NCI-H69 (cell line): ENCODE data around the gene ESPNL.
A peak's percentile ranks its signal among the peaks of the same experiment; 100 is the strongest.
"Not testable (repeated sequence)": the region's sequence is repeated elsewhere in the genome, so short reads cannot be mapped to it uniquely, and the experiment has no call there.

ENCODE experiments used
- DNase-seq: peaks from one replicate; lab custom pipeline; 2025; lab: John Stamatoyannopoulos, UW

Gene ESPNL

DNA sequence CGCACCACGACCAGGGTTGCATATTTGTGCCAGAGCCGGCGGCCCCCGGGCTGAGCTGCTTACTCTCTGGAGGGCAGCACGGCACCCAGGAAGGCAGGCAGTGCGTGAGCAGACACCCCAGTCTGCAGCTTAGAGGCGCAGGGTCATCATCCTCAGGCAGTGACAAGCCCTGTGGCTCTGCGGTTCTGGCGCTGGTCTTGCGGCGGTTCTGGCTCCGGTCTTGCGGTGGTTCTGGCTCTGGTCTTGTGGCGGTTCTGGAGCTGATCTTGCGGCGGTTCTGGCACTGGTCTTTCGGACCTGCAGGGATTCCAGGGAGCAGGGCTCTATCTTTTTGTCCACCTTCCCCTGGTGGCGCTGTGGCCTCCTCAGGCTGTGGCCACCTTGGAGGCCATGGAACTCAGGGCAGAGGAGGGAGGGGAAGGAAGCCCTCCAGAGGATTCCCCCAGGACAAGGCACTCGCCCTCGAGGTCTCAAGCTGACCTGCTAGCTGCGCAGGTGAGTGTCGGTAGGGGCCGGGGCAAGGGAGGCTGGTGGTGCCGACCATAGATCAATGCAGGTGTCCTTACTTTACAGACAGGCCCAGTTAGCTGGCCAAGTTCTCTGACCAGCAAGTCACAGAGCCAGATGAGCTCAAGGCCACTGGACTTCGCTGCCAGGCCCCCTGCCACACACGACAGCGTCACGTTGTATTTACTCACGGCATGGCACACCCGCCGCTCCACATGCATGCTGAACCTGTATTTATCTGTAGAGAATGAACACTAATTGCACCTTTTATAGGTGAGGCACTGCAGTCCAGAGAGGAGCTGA is 14.9 kb downstream of the ESPNL start:
- DNase-seq: peak; percentile 59

DNA sequence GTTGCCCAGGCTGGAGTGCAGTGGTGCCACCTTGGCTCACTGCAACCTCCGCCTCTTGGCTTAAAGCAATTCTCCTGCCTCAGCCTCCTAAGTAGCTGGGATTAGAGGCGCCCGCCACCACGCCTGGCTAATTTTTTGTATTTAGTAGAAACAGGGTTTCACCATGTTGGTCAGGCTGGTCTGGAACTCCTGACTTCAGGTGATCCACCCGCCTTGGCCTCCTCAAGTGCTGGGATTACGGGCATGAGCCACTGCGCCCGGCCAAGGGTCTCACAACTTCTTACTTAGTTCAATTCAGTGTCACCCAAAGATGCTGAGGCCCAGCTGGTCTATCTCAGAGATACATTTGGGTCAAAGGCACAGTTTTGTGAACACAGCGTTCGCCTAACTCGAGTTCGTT is 15.6 kb downstream of the ESPNL start:
- DNase-seq: not testable (repeated sequence)

DNA sequence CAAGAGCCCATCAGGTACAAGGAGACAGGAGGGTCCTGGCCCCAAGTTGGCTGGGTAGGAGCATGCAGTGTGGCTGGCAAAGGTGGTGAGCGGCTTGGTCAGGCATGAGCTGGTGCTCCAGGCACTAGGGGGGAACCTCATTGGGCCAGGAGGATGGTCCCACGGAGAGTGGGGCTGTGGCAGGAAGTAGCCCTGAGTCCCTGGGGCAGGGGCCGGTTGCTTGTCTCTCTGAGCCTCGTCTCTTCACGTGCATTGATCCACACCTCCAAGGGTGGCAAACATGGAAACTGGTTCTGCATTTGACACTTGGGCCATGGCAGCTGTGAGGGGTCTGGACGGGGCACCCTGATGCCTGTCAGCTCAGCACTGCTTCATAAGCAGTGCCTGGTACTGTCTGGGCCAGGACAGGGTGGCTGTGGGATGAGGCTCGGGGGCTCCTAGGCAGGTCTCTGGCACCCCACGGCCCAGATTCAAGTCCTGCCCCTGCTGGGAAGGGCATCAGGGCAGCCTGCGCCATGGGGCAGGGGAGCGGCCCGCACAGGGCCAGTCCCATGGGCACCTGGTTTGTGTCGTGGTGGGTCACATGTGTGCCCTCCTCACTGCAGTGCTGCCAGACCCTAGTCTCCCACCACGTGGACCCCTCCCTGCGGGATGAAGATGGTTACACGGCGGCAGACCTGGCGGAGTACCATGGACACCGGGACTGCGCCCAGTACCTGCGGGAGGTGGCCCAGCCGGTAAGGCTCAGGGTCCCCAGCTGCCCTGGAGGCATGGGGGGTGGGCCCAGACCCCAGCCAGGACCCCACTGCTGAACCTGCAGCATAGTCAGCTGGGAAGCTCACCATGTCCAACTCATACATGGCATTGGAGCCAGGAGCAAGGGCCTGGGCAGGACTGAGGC is 16.4 kb downstream of the ESPNL start:
- DNase-seq: no peak

DNA sequence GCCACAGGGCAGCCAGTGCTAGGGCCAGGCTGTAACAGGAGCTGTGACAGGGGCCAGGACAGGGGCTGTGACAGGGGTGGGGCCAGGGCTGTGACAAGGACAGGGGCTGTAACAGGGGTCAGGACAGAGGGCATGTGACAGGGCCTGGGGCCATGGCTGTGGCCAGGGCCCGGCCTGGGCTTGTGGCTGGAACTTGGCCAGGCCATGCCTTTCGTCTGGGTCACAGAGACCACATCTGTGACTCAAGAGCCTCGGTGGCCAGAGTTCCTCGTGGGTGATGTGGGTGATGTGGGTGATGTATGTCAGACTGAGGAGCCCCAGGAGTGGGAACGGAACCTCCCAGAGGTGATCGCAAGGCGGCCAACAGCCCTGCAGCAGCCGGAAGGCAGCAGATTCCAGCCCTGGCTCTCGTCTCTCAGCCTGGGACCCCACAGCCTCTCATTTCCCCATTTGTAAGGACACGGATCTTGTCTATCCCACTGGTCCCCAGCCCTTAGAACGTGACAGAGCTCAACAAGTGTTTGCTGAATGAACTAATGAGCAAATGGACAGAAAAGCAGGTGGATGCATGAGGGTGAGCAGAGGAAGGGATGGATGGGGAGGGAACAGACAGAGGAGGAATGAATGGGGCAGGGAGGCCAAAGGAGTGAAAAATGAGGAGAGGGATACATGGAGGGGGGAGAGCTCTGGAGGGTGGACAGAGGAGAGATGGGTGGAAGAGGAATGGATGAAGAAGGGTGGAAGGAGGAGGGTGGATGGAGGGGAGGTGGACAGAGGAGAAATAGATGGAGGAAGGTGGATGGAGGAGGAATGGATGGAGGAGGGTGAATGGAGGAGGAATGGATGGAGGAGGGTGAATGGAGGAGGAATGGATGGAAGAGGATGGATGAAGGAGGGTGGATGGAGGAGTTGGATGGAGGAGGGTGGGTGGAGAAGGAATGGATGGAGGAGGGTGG is 17.3 kb downstream of the ESPNL start:
- no peak for DNase-seq

DNA sequence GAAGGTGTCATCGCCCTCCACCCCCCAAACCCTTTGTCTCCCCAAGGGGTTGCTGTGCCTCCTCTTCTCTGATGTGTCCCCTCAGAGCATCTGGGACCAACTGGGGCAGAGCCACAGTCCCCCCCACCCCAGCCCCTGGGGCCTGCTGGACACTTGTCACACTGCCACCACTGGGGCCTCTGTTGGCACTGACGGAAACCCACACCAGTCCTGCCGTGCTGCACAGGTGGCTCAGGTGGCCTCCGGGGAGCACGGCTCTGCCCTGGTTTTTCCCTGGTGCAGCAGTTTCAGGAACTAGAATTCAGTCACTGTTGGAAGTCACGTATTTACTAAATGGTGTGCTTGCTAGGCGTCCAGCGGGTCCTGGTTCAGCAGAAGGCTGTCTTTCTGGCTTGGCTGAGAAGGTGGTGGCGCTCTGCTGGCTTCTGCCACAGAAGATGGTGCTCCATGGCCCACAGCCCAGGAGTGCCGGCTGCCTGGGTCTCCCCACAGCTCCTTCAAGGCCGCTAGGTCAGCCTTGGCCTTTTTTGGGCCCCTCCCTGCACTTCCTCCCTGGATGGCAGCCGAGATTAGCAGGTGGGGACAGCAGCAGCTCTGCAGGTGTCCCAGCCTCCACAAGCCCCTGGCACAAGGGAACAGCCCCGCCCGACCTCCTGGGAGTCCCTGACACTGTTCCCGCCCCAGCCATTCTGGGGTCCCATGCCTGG is 19.8 kb downstream of the ESPNL start:
- DNase-seq: peak; percentile 30

DNA sequence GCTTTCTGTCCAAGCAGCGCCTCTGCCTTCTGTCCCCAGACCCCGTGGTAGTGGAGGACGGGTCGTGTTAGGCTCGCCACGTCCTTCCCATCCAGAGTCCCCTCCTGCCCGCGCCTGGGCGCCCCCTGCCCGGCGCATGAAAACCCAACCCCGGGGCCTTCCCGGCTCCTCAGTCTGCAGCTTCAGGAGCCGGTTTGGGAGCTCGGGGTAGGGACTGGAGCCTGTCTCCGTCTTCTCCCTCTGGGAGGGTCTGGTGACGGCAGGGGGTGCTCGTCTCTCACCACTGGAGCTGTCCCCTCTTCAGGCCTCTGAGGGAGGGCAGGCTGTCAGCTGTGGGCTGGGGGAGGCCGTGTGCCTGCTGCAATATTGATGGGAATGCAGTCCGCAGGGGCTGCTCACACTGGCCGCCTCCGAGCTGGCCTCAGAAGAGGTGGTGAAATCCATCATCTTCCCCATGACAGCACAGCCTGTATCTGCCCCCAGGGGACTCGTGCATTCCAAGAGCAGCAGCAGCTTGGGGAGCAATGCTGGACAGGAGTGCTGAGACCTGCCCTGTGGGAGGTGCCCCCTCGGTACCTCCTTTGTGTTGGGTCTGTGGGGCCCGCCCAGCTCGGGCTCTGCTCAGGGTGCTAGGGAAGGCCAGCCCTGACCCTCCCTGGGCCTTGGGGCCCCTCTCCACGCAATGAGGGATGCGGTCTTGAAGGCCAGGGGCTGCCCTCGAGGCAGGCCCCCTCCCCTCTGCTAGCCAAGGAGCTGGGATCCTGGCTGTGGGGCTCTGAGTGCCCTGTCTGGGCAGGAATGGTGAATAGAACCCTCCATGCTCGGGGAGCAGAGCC is 20.5 kb downstream of the ESPNL start:
- DNase-seq: peak; percentile 9

DNA sequence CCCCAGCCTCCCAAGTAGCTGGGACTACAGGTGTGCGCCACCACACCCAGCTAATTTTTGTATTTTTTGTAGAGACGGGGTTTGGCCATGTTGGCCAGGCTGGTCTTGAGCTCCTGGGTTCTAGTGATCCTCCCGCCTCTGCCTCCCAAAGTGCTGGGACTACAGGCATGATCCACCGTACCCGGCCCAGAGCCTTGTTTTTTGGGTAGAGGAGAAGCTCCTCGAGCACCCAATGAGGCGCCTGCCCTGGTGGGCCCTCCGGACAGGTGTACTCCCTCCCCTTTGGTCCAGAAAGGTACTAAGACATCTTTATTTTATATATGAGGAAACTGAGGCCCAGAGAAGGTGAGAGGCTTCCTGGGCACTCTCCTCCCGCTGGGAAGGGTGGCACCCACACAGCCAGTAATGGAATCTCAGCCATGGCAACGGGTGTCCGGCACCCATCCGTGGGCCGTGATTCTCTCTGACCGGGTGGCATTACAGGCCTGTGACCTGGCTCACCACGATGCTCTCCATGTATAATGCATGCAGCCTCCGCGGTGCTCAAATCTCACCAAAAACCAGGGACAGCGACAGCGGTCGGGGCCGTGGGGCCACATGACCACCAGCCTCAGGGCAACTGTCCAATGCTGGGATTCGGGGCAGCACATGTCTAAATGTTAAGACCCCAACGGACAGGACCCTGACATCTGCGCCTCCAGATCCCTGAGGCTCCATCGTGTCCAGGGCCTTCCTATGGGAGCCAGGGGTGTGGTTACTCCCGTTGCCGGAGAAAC is 21.6 kb downstream of the ESPNL start:
- DNase-seq: no peak

DNA sequence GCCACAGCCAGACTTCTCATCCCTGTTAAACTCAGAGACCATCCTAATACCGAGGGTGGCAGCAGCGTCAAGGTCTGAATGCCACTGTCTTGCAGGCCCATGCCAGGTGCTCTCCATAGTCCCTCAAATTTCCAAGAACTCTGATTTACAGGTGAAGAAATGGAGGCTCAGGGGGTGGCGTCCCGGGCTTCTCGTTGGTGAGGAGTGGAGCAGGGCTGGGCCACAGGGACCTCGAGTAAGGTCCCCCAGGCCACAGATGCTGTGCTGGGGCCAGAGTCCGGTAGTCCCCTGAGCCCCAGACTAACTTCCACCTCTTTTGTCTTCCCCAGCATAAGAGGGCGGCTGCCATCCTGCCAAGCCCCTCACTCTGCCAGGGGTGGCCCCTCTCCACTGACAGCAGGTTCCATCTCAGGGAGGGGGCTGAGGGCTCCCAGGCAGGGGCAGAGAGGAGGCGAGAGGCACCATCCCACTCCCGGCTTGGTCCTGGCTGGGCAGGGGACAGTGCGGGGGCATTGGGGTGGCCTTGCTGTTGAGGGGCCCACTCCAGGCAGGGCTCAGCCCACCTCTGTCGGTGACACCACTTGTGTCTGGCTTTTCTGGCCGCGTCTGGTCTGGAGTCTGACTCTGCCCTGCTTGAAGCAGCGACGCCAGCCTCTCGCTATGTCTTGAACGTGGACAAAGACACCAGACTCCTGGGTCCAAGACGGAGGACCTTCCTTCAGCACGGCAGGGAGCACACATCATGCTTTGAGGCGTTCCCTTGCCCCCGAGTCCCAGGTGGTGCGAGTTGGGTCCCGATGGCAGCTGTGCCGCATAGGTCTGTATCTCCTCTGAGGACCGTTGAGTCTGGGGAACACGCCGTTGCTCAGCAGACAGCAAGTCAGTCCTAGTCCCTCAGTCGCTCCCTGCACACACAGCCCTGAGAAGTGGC is 22.4 kb downstream of the ESPNL start:
- DNase-seq: no peak

DNA sequence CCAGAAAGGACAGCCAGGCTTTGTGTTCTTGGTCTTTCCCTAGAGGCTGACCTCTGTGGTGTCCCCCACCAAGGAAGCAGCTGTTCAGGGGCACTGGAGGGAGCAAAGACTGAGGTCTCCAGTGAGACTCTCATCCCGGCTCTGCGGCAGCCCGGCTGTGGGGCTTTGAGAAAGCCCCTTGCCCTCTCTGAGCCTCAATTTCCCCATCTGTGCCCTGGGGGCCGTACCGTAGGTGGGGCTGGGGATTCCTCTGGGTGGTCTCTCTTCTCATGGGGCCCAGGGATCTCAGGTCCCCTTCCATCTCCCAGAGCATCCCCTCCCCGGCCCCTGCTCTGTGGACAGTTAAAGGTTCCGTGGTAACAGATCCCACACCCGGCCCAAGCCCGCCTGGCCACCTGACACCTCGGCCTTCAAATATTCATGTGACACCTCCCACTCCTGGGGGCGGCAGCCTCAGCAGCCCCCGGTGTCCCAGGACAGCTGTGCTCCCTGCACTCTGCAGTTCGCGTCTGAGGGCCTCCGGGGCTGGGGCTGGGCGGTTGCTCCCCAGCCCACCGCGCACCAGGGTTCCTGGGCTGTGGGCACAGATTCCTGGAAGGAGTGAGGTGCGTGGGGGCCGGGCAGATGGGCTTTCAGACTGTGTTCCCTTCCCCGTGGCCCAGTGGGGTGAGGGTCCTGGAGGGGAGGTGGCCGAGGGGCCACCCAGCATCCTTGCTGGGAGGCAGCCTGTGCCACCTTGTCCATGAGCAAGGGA is 23.3 kb downstream of the ESPNL start:
- DNase-seq: no peak

DNA sequence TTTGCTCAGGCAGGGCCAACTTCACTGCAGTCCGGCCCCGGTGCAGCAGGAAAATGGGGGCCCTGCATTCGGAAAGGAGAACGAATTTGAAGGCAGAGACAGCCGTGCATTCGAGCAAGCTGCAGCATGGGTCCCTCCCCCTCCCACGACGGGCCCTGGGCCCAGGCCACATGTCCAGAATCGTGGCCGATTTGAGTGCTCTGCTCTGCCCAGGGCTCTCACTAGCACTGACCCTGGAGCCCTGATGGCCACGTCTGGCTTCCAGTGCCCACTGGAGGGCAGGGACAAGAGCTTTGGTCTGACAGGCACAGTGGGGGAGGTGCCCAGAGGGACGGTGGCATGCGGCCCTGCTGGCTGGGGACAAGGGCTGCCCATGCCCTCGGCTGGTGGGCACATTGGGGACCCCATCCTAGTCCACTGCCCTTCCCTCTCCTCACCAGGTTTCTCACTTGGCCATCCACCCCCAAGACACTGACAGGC is 23.9 kb downstream of the ESPNL start:
- no peak for DNase-seq

DNA sequence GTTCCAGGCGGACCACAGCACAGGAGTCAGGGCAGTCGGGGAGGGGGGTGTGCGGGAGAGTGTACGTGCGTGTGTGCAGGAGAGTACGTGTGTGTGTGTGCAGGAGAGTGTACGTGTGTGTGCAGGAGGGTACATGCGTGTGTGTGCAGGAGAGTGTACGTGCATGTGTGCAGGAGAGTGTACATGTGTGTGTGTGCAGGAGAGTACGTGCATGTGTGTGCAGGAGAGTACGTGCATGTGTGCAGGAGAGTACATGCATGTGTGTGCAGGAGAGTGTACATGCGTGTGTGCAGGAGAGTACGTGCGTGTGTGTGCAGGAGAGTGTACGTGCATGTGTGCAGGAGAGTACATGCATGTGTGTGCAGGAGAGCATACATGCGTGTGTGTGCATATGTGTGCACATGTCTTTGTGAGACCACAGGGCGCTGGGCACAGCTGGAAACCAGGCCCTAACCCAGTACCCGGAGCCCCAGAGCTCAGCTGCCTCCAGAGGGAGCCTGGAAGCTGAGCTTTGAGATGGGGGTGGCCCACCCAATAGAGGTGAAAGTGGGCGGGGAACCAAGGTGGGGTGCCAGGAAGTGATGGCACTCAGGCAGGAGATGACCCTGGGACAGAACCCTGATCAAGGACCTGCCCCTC is 24.5 kb downstream of the ESPNL start:
- no peak for DNase-seq

DNA sequence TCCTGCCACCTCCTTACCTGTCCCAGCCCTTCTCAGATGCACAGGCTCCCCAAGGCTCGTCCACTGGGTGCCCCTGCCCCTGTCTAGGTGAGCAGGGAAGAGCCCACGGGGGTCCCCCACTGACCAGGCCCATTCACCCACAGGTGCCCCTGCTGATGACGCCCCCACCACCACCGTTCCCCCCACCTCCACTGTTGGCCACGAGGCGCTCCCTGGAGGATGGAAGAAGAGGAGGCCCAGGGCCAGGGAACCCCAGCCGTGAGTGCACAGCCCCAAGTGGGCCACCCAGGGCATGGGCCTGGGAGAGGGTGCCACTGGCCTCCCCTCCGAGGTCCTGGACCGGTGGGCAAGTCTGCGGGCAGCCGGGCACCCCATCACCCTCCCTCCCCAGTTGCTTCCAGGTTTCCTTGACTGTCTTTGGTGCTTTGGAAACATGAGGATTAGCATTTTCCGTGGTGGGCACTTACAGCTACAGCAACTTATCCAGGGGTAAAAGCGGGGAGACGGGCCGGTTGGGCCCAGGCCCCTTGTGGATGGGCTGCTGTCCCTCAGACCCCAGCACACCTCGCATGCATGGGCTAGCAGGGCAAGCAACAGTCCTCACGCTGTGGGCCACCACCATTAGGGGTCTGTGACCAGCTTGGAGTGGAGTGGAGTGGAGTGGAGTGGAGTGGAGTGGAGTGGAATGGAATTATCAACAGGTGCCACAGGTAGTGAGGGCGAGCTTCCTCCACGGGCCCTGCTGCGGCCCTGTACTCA is 25.2 kb downstream of the ESPNL start:
- DNase-seq: no peak

DNA sequence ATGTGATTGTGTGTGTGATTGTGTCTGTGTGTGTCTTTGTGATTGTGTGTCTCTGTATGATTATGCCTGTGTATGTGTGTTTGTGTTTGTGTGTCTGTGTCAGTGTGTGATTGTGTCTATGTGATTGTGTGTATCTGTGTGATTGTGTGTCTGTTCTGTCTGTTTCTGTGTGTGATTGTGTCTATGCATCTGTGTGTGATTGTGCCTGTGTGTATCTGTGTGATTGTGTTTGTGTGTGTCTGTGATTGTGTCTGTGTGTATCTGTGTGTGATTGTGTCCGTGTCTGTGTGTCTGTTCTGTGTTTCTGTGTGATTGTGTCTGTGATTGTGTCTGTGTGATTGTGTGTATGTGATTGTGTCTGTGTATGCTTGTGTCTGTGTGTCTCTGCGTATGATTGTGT is 26.2 kb downstream of the ESPNL start:
- DNase-seq: no peak

DNA sequence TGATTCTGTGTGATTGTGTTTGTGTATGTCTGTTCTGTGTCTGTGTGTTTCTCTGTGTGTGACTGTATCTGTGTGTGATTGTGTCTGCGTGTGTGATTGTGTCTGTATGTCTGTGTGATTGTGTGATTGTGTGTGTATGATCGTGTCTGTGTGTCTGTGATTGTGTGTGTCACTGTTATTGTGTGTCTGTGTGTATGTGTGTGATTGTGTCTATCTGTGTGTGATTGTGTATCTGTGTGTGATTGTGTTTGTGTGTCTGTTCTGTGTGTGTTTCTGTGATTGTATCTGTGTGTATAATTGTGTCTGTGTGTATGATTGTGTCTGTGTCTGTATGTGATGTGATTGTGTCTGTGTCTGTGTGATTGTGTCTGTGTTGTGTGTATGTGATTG is 26.6 kb downstream of the ESPNL start:
- DNase-seq: no peak

DNA sequence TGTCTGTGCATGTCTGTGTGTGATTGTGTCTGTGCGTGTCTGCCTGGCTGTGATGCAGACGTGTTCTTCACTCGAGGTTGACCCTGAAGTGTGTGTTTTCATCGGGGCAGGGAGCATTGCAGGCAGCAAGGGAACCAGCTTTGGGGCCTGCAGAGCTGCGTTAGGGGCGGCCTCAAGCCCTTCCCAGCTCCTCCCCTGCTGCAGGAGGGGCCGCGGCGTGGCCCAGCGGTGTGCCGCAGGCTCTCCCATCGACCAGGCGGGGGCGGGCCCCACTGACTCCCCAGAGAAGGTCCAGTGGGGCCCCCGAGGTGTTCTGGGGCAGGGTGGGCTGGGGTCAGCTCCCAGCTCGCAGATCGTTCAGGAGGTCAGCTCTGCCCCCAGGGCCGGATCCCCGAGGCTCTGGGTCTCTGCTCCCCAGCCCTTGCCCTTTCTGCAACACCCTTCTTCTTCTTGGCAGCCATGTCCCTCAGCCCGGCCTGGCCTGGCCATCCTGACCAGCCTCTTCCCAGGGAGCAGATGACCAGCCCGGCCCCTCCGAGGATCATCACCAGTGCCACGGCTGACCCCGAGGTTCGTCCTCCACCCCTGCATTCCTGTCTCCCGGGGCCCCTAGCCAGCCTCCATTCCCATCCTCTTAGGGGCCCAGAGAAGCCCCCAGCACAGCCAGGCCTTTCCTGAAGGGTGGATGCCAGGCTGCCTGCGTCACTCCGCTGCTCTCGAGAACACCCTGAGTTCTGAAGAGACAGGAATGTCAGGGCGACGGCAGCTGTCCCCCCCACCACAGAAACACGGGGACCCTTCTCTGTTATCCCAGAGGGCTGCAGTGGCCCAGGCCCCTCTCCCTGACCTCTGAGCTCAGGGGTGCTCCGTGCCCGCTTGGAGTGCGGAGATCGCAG is 27.3 kb downstream of the ESPNL start:
- DNase-seq: no peak
